Ascending aorta (tissue), 2 donors: ENCODE results near the gene SWT1. TPM values are rescaled to one million over a fixed set of nuclear protein-coding genes. Genes with fewer than 3 reads are reported as not detected.

ENCODE experiments used
- DNase-seq, 2 donors: peaks; one replicate each; pipeline ENCODE4 v3.0.0-alpha.2; 2019; ENCODE audit warnings: low spot score in 2 of 2
- H3K27ac ChIP-seq, 2 donors: fragments of 200-600 bp; sonication (generic); one replicate each; pipeline ENCODE4 v1.5.1; 2016 to 2017; ENCODE audit warnings: mild to moderate bottlenecking in 1 of 2
- H3K27me3 ChIP-seq: fragments of 200-600 bp; sonication (generic); one replicate; pipeline ENCODE4 v1.5.1; 2017
- H3K36me3 ChIP-seq, 2 donors: fragments of 200-600 bp; sonication (generic); one replicate each; pipeline ENCODE4 v1.5.1; 2016
- H3K4me1 ChIP-seq, 2 donors: fragments of 200-600 bp; sonication (generic); one replicate each; pipeline ENCODE4 v1.5.1; 2016 to 2017; ENCODE audit warnings: mild to moderate bottlenecking in 1 of 2
- H3K4me3 ChIP-seq, 2 donors: fragments of 200-600 bp; sonication (generic); one replicate each; pipeline ENCODE4 v1.5.1; 2016 to 2017; ENCODE audit warnings: mild to moderate bottlenecking in 1 of 2
- H3K9me3 ChIP-seq, 2 donors: fragments of 200-600 bp; sonication (generic); one replicate each; pipeline ENCODE4 v1.5.1; 2016
- CTCF ChIP-seq, 3 experiments: fragments of 200-600 bp in 2 of 3; fragments of 450-650 bp in 1 of 3; sonication (generic) in 2 of 3; IDR thresholded peaks; one replicate each; pipeline ENCODE4 v1.5.1; 2016 to 2019; ENCODE audit warnings: antibody characterized with exemption in 3 of 3, mild to moderate bottlenecking in 1 of 3, moderate library complexity in 1 of 3
- intact Hi-C: fragments of 100-400 bp; cut with DNase I; formaldehyde crosslinking; loops from one replicate; pipeline ENCODE4 v1.15.1; 2023
- total RNA-seq: library from RNA; depleted of rRNA; stranded (reverse); fragments of >200 nt; gene quantifications from one replicate; pipeline ENCODE4 v1.1.0, GENCODE V29; 2016

Gene SWT1
- total RNA-seq, 1 donor from 2014 or later, result 0.43 TPM

GRCh38 chr1:185338719-185339622 is 182.0 kb downstream of the SWT1 start:
- intact Hi-C loops, result no loop called here
- DNase-seq, result no peak
- Histone ChIP-seq H3K9me3 (no peaks in the 10 kb centered on the region), H3K4me1 (no peaks in the 10 kb centered on the region), H3K36me3 (no peaks in the 10 kb centered on the region), H3K4me3 (no peak overlapping the region), H3K27ac (no peak overlapping the region), H3K27me3 (no peaks in the 10 kb centered on the region)
- no peak for TF ChIP-seq CTCF (IDR thresholded peaks at IDR 0.05)

- no peaks in the 10 kb centered on the region for H3K36me3 ChIP-seq
- H3K27me3 ChIP-seq, result no peaks in the 10 kb centered on the region
- no peak for DNase-seq
- H3K27ac ChIP-seq, result no peak overlapping the region
- intact Hi-C loops, result no loop called here
- H3K4me1 ChIP-seq, result no peaks in the 10 kb centered on the region
- H3K9me3 ChIP-seq, result no peaks in the 10 kb centered on the region
- TF ChIP-seq CTCF (IDR thresholded peaks at IDR 0.05), result no peak
- H3K4me3 ChIP-seq, result no peak overlapping the region
Observed at GRCh38 chr1:185341196-185341781, 184.3 kb downstream of the SWT1 start.

Other genes starting within 250 kb of the SWT1 start
- 74.6 TPM for gene NIBAN1, start 182.7 kb upstream of the SWT1 start, total RNA-seq
- 4.0 TPM for gene RNF2, start 111.6 kb upstream of the SWT1 start, total RNA-seq
- 0.96 TPM for gene TRMT1L, start 214 bp upstream of the SWT1 start, total RNA-seq
- 61.0 TPM for gene IVNS1ABP, start 160.1 kb downstream of the SWT1 start, total RNA-seq